Mammary epithelial cell (primary cell): ENCODE results near the gene SLC22A2.
"Not testable (repeated sequence)": the region's sequence is repeated elsewhere in the genome, so short reads cannot be mapped to it uniquely, and the experiment has no call there.

ENCODE experiments used
- CTCF ChIP-seq, 2 donors: IDR thresholded peaks in 1 of 2; conservative IDR thresholded peaks in 1 of 2; 2 replicates each; pipeline ENCODE4 v1.5.1; 2011 to 2012; ENCODE audit warnings: inconsistent platforms in 2 of 2, low read length in 2 of 2, mild to moderate bottlenecking in 2 of 2, control low read depth in 1 of 2, low read depth in 1 of 2; ENCODE audit not compliant: insufficient read depth in 1 of 2; ENCODE audit errors: extremely low read depth in 1 of 2
- EZH2 ChIP-seq: IDR thresholded peaks from 2 replicates; pipeline ENCODE4 v1.6.1; 2012; ENCODE audit warnings: low read length, inconsistent platforms, borderline replicate concordance

- not testable (repeated sequence) for TF ChIP-seq EZH2; CTCF (conservative IDR thresholded peaks at IDR 0.05 in 1 of 2, IDR thresholded peaks at IDR 0.05 in 1 of 2; ENCODE audit: extremely low read depth in 1 of 2, insufficient read depth in 1 of 2, low read depth in 1 of 2, low read length in 2 of 2)
These were observed 22.3 kb downstream of the SLC22A2 start for GRCh38 chr6:160236235-160236872.
